ENCODE data around the gene PAX7. TPM values are rescaled to one million over a fixed set of nuclear protein-coding genes. Genes with fewer than 3 reads are reported as not detected.

PAX7 gene
- total and polyA plus RNA-seq, 11 donors: not detected

DNA sequence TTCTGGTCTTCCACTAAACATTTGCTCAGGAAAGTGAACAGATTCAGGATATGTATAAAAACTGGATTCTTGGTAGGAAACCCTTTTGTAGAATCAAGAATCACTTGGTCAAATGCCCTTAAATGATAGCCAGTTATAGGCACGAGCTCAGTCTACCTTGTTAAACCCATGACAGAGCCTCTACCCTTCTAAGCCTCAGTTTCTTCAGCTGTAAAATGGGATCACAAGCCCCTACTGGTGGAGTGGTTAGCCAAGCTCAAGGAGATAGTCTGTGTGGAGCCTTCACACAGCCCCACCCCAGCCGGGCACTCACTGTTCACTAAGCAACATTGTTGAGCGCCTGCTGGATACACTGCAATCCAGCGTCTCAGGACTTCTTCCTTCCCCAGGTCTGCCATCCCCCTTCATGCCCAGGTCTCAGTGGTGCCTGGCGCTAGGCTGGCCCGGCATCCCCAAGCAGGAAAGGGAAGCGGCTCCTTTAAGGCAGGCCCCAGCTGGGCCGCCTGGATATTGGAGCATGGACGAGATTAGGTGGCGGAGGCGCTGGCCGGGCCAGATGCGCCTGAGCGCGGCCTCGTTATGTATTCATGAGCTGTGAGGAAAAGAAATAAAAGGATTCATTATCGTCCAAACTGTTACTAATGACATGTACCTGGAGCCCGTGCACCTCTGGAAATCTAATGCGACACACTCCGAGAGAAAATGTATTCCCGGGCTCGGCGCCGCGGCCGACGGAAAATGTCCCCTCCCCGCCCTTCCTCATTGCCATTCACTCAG, 153.2 kb downstream of the PAX7 start:
- Histone ChIP-seq H3K4me3 (peak overlapping the region in 6 of 12 donors; percentile 3 to 35 (median 22)), H3K9me3 (no peaks in the 10 kb centered on the region), H3K4me1 (no peaks in the 10 kb centered on the region), H3K27me3 (peaks cover 0 to 61% (median 6%) of the 10 kb centered on the region in 9 donors), H3K36me3 (no peaks in the 10 kb centered on the region), H3K27ac (no peak overlapping the region)
- ATAC-seq (peak in 1 of 4 donors; percentile 56), DNase-seq (no peak)
- intact Hi-C loops (cut with DNase I): no loop called here
- no peak for TF ChIP-seq POLR2A (IDR thresholded peaks at IDR 0.05)
- TF ChIP-seq, protein P1, sequence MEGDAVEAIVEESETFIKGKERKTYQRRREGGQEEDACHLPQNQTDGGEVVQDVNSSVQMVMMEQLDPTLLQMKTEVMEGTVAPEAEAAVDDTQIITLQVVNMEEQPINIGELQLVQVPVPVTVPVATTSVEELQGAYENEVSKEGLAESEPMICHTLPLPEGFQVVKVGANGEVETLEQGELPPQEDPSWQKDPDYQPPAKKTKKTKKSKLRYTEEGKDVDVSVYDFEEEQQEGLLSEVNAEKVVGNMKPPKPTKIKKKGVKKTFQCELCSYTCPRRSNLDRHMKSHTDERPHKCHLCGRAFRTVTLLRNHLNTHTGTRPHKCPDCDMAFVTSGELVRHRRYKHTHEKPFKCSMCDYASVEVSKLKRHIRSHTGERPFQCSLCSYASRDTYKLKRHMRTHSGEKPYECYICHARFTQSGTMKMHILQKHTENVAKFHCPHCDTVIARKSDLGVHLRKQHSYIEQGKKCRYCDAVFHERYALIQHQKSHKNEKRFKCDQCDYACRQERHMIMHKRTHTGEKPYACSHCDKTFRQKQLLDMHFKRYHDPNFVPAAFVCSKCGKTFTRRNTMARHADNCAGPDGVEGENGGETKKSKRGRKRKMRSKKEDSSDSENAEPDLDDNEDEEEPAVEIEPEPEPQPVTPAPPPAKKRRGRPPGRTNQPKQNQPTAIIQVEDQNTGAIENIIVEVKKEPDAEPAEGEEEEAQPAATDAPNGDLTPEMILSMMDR (IDR thresholded peaks at IDR 0.05): no peak
- WGBS, 4 donors: 28 to 75% (median 72%) methylated on average over 26 to 28 of the region's 28 CpGs

GRCh38 chr1:18784482-18784831, 153.8 kb downstream of the PAX7 start:
- TF ChIP-seq POLR2A (IDR thresholded peaks at IDR 0.05): no peak
- TF ChIP-seq, protein P1 (IDR thresholded peaks at IDR 0.05): no peak
- intact Hi-C loops (cut with DNase I): no loop called here
- H3K4me1 ChIP-seq: no peaks in the 10 kb centered on the region
- H3K4me3 ChIP-seq: peak overlapping the region in 6 of 12 donors; percentile 3 to 35 (median 22)
- no peak overlapping the region for H3K27ac ChIP-seq
- no peaks in the 10 kb centered on the region for H3K36me3 ChIP-seq
- H3K27me3 ChIP-seq: peaks cover 0 to 55% (median 6%) of the 10 kb centered on the region in 9 donors
- DNase-seq: no peak
- no peaks in the 10 kb centered on the region for H3K9me3 ChIP-seq
- 40 to 85% (median 79%) methylated on average over 10 to 15 of the region's 15 CpGs for WGBS, 4 donors
- ATAC-seq: no peak

DNA sequence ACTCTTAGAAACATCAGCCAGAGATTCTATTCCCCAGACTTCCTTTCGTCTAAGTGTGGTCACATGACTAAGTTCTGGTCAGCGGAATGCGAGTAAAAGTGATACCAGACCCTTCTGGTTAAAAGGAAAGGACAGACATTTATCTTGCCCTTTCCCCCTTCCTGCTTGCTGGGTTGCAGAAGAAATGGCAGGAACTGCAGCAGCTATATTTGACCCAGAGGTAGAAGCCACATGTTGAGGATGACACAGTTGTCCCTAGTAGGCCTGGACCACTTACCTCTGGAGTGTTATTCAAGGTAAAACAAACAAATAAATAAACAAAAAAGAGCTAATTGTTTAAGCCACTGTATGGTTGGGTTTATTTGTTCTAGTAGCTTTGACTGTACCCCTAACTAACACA, 155.5 kb downstream of the PAX7 start:
- H3K27me3 ChIP-seq: peaks cover 0 to 52% (median 6%) of the 10 kb centered on the region in 9 donors
- WGBS, 4 donors: 70 to 80% (median 75%) methylated on average over 3 of the region's 3 CpGs
- TF ChIP-seq, protein P1 (IDR thresholded peaks at IDR 0.05): no peak
- TF ChIP-seq POLR2A (IDR thresholded peaks at IDR 0.05): no peak
- ATAC-seq (no peak), DNase-seq (no peak)
- H3K4me3 ChIP-seq: no peak overlapping the region
- H3K27ac ChIP-seq: no peak overlapping the region
- no peaks in the 10 kb centered on the region for H3K9me3 ChIP-seq
- H3K36me3 ChIP-seq: no peaks in the 10 kb centered on the region
- H3K4me1 ChIP-seq: no peaks in the 10 kb centered on the region
- intact Hi-C loops (cut with DNase I): no loop called here

- no peaks in the 10 kb centered on the region for H3K4me1 ChIP-seq
- no peak for TF ChIP-seq POLR2A (IDR thresholded peaks at IDR 0.05)
- TF ChIP-seq, protein P1 (IDR thresholded peaks at IDR 0.05): no peak
- H3K4me3 ChIP-seq: no peak overlapping the region
- DNase-seq (no peak), ATAC-seq (no peak)
- 14 to 20% (median 18%) methylated on average over 3 of the region's 3 CpGs for WGBS, 4 donors
- H3K36me3 ChIP-seq: no peaks in the 10 kb centered on the region
- intact Hi-C loops (cut with DNase I): no loop called here
- H3K9me3 ChIP-seq: peaks cover 0 to 10% (median 0%) of the 10 kb centered on the region in 12 donors
- peaks cover 0 to 60% (median 8%) of the 10 kb centered on the region in 9 donors for H3K27me3 ChIP-seq
- H3K27ac ChIP-seq: no peak overlapping the region
Measured at GRCh38 chr1:18787825-18788385, 157.3 kb downstream of the PAX7 start.

Measured in heart left ventricle (tissue), 16 donors.